ENCODE results near the gene PRPF8. TPM values are rescaled to one million over a fixed set of nuclear protein-coding genes. Genes with fewer than 3 reads are reported as not detected.

The PRPF8 gene
- total and polyA plus RNA-seq, 2 of the 13 experiments (the other 11 are each of a cell fraction or from before 2014, with no cell fraction given) = 112 to 179 TPM

GRCh38 chr17:1714980-1715802 lies 30.5 kb upstream of the PRPF8 start (continued):
- TF ChIP-seq FOXP4 (CRISPR knock-in tag; IDR thresholded peaks at IDR 0.05) = 0 out of 2 replicates have a peak, but pooled peaks have one; percentile 37
- no peak; the same call in 1 of the 2 replicates for TF ChIP-seq CEBPG (CRISPR knock-in tag; IDR thresholded peaks at IDR 0.05)
- TF ChIP-seq ZNF281 (CRISPR knock-in tag; IDR thresholded peaks at IDR 0.05; ENCODE audit: borderline replicate concordance) = peak; percentile 86; the same call in 1 of the 2 replicates
- 0 out of 2 replicates have a peak, but pooled peaks have one; percentile 29 for TF ChIP-seq ZNF224 (CRISPR knock-in tag; IDR thresholded peaks at IDR 0.05)
- 0 out of 2 replicates have a peak, but pooled peaks have one; percentile 9 for TF ChIP-seq HIC2 (CRISPR knock-in tag; IDR thresholded peaks at IDR 0.05; ENCODE audit: low read depth)
- TF ChIP-seq NFYB (CRISPR knock-in tag; IDR thresholded peaks at IDR 0.05) = 0 out of 2 replicates have a peak, but pooled peaks have one; percentile 7
- 0 out of 2 replicates have a peak, but pooled peaks have one; percentile 16 for TF ChIP-seq ZNF773 (CRISPR knock-in tag; IDR thresholded peaks at IDR 0.05; ENCODE audit: borderline replicate concordance)
- TF ChIP-seq THRA (CRISPR knock-in tag; IDR thresholded peaks at IDR 0.05; ENCODE audit: borderline replicate concordance) = 0 out of 2 replicates have a peak, but pooled peaks have one; percentile 1
- 0 out of 2 replicates have a peak, but pooled peaks have one; percentile 21 for TF ChIP-seq MIER3 (CRISPR knock-in tag; IDR thresholded peaks at IDR 0.05; ENCODE audit: borderline replicate concordance)
- TF ChIP-seq FOXO1 (CRISPR knock-in tag; IDR thresholded peaks at IDR 0.05) = no peak
- TF ChIP-seq RXRA (CRISPR knock-in tag; IDR thresholded peaks at IDR 0.05) = peak; percentile 7
- TF ChIP-seq POLR2A (IDR thresholded peaks at IDR 0.05; ENCODE audit: insufficient read depth in 1 of 2, low read depth in 2 of 2, low read length in 2 of 2) = peak; percentile 43 to 48; a peak in 3 of 4 replicates
- no peak for TF ChIP-seq ZMYM3 (CRISPR knock-in tag; IDR thresholded peaks at IDR 0.05)
- no peak for TF ChIP-seq ZBTB14 (CRISPR knock-in tag; IDR thresholded peaks at IDR 0.05)
- peak; percentile 58; the same call in 1 of the 2 replicates for TF ChIP-seq ZNF749 (CRISPR knock-in tag; IDR thresholded peaks at IDR 0.05; ENCODE audit: borderline replicate concordance)
- TF ChIP-seq ATF7-NPFF (CRISPR knock-in tag; IDR thresholded peaks at IDR 0.05; ENCODE audit: low read depth) = peak; percentile 40; the same call in 1 of the 2 replicates
- TF ChIP-seq KDM2A (CRISPR knock-in tag; IDR thresholded peaks at IDR 0.05; ENCODE audit: borderline replicate concordance, low read depth) = peak; percentile 18; the same call in 1 of the 2 replicates
- peak; percentile 47 for TF ChIP-seq MXD4 (CRISPR knock-in tag; IDR thresholded peaks at IDR 0.05)
- TF ChIP-seq ZZZ3 (CRISPR knock-in tag; IDR thresholded peaks at IDR 0.05; ENCODE audit: borderline replicate concordance) = no peak
- TF ChIP-seq KMT2A (CRISPR knock-in tag; IDR thresholded peaks at IDR 0.05) = no peak
